ENCODE results near the gene RNF213.

The RNF213 gene

GRCh38 chr17:80427366-80428282, 167.0 kb downstream of the RNF213 start:
- in situ Hi-C loops (cut with MboI; ENCODE audit: low sequenced_read_pairs) = loop anchor here (5.0 kb wide), 1 partner anchor 560 kb away; no protein-coding TSS in a partner anchor

- in situ Hi-C loops (cut with MboI; ENCODE audit: low sequenced_read_pairs) = loop anchor here (5.0 kb wide), 1 partner anchor 559 kb away; no protein-coding TSS in a partner anchor
Measured at GRCh38 chr17:80428363-80428762, 167.7 kb downstream of the RNF213 start.

- in situ Hi-C loops (cut with MboI; ENCODE audit: low sequenced_read_pairs) = loop anchor here (5.0 kb wide), 1 partner anchor 559 kb away; no protein-coding TSS in a partner anchor
Measured at GRCh38 chr17:80428796-80429195, 168.1 kb downstream of the RNF213 start.

DNA sequence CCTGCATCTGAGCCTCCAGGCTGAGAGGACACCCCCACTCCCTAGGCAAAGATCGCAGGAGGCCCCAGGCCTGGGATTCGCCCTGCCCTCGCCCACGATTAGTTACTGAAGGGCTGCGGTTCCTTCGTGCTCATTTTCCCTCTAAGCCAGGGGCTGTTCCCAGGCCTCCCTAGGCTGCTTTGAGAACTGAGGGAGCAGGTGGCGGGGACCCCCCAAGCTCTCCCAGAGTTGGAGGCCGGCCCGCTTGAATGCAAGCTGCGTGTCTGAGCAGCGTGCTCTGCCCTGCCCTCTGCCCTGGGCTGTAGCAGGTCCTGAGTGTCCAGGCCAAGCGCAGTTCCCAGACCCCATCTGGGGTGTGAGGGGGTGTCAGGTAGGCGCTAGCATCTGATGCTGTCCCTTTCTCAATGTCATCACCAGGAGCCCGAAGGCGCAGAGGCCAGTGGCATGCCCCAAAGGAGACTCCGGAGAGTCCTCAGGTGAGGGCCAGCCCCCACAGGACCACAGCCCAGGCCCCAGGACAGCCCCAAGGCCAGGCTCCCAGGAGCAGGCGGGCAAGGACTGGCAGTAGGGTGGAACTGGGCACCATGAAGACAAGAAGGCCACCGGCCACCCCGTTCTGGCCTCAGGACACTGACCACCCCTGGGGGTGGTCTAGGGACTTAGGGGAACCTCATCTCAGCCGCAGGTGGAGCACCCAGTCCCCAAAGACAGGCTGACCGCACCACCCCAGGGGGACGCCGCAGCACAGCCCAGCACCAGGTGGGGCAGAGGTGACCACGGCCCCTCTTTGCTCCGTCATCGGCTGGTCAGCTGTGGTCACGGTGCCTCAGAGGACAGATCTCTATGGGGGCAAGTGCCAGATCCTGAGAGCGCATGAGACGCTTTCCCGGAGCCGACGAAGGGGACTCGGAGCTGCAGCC, 169.0 kb downstream of the RNF213 start:
- in situ Hi-C loops (cut with MboI; ENCODE audit: low sequenced_read_pairs) = loop anchor here (5.0 kb wide), 1 partner anchor 558 kb away; no protein-coding TSS in a partner anchor

- in situ Hi-C loops (cut with MboI; ENCODE audit: low sequenced_read_pairs) = no loop called here
Measured at GRCh38 chr17:80430446-80431245, 170.0 kb downstream of the RNF213 start.

DNA sequence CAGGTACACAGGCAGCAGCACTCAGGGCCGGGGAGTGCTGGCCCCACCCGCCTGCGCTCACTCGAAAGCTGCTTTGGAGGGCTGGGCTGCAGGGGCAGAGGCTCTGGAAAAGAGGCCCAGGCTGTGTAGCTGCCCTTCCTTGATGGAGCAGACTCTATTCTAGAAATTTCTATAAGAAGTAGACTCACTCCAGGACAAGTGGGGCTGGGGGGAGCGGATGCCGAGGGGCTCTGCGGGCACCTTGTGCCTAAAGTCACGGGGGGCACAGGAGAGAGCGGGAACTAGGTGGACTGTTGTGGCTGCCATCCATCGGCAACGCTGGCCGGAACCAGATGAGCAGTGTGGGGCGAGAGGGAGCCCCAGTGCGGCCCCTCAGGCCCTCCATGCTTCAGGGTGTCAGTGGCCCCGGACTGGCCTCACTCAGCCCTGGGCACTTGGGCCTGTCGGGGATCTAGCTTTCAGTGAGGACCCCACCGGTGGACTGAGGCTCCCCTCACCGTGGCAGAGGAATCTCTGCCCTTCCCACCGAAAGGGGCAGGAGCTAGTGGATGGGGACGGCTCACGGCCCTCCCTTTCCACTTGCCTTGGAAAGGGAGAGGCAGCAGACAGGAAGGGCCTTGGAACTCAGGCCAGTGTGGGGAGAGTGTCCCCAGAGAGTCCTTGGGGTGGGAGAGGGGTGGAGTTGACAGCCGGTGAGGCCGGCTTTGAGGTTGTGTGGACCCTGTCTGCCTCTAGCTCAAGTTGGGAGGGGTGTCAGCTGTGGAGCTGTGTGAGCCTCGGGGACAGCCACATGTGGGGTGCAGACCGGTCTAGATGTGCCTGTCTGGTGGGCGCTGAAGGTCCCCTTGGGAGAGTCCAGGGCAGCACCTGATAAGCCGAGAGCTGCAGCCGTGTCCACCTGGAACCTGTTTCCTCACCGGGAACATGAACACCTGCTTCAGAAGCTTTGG, 170.9 kb downstream of the RNF213 start:
- in situ Hi-C loops (cut with MboI; ENCODE audit: low sequenced_read_pairs) = no loop called here

DNA sequence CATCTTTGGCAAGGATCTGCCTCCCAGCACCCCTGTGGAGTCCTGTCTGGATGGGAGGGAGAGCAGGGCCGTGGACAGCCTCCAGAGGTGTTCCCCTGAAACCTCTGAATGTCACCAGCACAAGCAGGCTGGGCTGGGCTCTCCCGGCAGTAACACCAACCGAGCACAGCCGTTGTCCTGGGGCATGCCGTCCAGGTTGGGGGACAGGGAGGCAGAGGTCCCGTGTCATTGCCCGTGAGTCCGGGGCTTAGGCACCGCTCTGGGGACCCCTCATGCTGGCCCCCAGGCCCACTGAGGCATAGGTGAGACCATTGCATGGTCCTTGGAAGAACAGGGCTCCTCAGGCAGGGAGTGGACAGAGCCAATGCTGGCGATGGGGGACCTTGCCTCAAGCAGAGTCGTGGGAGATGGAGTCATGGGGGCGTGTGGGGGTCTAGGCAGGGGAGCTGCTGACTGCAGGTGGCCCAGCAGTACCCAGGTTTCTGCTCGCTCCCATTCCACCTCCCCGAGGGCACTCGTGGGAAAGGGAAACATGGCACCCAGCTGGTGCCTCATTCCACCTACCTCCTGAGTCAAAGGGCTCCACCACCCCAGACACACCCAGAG, 171.8 kb downstream of the RNF213 start:
- in situ Hi-C loops (cut with MboI; ENCODE audit: low sequenced_read_pairs) = no loop called here

GRCh38 chr17:80432961-80433550, 172.4 kb downstream of the RNF213 start:
- in situ Hi-C loops (cut with MboI; ENCODE audit: low sequenced_read_pairs) = no loop called here

DNA sequence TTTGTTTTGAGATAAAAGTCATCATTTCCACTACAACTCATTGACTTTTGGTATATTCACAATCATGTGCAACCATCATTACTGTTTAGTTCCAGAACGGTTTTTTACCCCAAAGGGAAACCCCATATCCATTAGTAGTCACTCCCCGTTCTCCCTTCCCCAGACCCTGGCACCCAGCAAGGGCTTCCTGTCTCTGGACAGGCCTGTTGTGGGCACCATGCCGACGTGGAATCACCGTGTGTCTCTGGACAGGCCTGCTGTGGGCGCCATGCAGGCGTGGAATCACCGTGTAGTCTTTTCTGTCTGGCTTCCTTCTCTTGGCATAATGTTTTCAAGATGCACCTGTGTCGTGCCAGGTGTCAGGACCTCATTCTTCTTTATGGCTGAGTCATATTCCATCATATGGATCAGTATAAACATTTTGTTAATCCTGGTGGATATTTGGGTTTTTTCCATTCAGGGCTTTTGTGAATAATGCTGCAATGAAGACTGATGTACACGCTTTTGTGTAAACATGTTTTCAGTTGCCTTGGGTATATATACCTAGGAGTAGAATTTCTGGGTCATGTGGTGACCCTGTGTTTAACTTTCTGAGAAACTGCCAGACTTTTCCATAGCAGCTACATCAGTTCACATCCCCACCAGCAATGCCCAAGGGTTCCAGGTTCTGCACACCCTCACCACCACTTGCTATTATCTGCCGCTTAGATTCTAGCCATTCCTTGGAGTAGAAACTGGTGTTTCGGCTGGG, 173.4 kb downstream of the RNF213 start:
- in situ Hi-C loops (cut with MboI; ENCODE audit: low sequenced_read_pairs) = no loop called here

DNA sequence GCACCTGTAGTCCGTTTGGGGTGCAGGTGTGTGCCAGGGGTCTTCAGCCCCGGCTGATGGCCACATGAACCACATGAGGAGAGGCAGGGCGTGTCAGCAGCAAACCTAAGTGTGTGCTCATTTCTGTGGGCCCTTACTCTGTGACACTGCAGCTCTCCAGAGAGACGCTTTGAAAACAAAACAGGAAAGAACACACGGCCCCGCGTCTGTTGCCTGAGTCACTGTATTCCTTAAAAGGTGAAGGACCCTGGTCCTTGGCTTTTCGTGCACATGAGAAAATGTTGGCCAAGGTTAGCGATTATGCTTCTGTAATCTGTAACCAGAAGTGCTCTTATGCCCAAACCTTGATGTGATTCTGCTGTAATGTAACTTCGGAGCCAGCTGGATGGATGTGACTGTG, 176.9 kb downstream of the RNF213 start:
- in situ Hi-C loops (cut with MboI; ENCODE audit: low sequenced_read_pairs) = no loop called here

GRCh38 chr17:80438806-80439205, 178.2 kb downstream of the RNF213 start:
- in situ Hi-C loops (cut with MboI; ENCODE audit: low sequenced_read_pairs) = no loop called here

- in situ Hi-C loops (cut with MboI; ENCODE audit: low sequenced_read_pairs) = no loop called here
Measured at GRCh38 chr17:80439499-80439898, 178.8 kb downstream of the RNF213 start.

- in situ Hi-C loops (cut with MboI; ENCODE audit: low sequenced_read_pairs) = no loop called here
Measured at GRCh38 chr17:80441133-80441578, 180.5 kb downstream of the RNF213 start.

DNA sequence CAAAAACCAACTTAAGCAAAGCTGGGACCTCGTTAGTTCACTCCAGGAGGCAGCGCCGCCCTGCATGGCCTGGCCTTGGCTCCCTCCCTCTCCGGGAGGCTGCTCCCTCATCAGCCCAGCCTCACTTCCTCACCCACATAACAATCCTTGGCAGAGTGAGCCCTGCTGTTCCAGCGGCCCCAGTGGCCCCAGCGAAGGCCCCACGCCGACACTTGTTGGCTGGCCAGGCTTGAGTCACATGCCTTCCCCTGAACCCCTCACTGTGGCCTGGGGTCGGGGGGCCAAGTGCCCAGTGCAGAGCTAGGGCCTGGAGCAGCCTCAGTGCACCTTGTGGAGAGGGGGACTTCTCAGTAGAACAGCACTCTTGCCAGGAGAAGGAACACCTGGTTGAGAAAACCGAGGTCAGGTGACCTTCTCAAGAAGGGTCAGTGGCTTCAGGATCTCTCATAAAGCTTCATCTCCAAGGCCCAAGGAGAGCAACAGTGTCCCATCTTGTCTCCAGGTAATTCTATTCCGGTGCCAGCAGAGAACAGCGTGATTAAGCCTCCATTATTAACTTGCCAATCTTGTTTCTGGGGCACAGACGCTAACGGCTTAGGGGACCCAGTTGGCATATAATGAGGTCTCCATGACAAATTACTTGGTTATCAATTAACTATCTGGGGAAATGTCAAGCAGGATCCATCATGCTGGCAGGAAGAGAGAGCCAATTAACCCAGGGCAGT, 181.1 kb downstream of the RNF213 start:
- in situ Hi-C loops (cut with MboI; ENCODE audit: low sequenced_read_pairs) = no loop called here

GRCh38 chr17:80442323-80442659, 181.6 kb downstream of the RNF213 start:
- in situ Hi-C loops (cut with MboI; ENCODE audit: low sequenced_read_pairs) = no loop called here

- in situ Hi-C loops (cut with MboI; ENCODE audit: low sequenced_read_pairs) = no loop called here
Measured at GRCh38 chr17:80442764-80443163, 182.1 kb downstream of the RNF213 start.

DNA sequence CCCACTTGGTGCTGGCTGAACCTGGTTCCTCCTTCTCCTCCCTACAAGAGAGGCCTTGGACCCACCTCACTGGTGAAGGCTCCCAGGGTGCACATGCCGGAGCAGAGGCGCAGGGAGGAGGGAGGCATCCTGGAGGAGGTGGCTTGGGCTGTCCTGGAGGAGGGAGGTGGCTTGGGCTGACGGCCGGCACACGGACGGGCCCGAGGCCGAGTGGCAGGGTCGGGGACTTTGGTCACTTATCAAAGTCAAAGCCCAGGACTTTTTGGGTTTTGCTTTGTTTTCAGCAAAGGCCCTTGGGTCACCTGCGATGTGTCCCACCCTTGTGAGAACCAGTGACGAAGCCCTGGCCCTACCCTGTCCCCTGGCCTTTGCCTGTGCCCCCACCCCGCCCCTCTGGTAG, 182.8 kb downstream of the RNF213 start:
- in situ Hi-C loops (cut with MboI; ENCODE audit: low sequenced_read_pairs) = no loop called here

Measured in HL-60/S4 (cell line).